Measurements from ENCODE around the gene LRRC53. TPM values are rescaled to one million over a fixed set of nuclear protein-coding genes. Genes with fewer than 3 reads are reported as not detected.

Gene LRRC53
- polyA plus RNA-seq, 2 of the 4 experiments (the other 2 are of a cell fraction) = not detected

DNA sequence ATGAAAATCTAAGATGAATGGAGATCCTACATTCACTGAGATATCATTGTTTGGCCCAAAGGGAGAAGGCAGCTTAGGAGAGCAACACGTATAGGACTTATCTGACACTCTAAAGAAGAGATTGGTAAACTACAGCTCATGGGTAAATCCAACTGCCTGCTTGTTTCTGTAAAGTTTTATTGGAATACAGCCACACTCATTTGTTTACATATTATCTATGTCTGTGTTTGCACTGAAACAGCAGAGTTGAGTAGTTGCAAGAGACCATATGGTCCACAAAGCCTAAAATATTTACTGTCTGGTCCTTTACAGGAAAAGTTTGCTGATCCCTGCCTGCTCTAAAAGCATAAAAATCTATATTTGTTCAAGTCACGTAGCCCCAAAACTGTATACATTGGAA is 14.3 kb upstream of the LRRC53 start (continued):
- TF ChIP-seq, protein P1, sequence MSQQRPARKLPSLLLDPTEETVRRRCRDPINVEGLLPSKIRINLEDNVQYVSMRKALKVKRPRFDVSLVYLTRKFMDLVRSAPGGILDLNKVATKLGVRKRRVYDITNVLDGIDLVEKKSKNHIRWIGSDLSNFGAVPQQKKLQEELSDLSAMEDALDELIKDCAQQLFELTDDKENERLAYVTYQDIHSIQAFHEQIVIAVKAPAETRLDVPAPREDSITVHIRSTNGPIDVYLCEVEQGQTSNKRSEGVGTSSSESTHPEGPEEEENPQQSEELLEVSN (IDR thresholded peaks at IDR 0.05; ENCODE audit: borderline replicate concordance, low read depth) = no peak
- TF ChIP-seq ZNF302 (CRISPR knock-in tag; IDR thresholded peaks at IDR 0.05) = no peak
- TF ChIP-seq FOSB (CRISPR knock-in tag; IDR thresholded peaks at IDR 0.05) = no peak
- TF ChIP-seq SMC3 (IDR thresholded peaks at IDR 0.05) = no peak
- no peak for TF ChIP-seq HOXB5 (CRISPR knock-in tag; IDR thresholded peaks at IDR 0.05)
- TF ChIP-seq RCOR1 (IDR thresholded peaks at IDR 0.05; ENCODE audit: low read depth, low read length) = no peak
- TF ChIP-seq RFX5 (IDR thresholded peaks at IDR 0.05) = no peak
- TF ChIP-seq HEYL (CRISPR knock-in tag; IDR thresholded peaks at IDR 0.05) = no peak
- TF ChIP-seq KDM1A (IDR thresholded peaks at IDR 0.05; ENCODE audit: low read depth) = no peak
- TF ChIP-seq EHMT2 (IDR thresholded peaks at IDR 0.05; ENCODE audit: low read depth) = no peak

DNA sequence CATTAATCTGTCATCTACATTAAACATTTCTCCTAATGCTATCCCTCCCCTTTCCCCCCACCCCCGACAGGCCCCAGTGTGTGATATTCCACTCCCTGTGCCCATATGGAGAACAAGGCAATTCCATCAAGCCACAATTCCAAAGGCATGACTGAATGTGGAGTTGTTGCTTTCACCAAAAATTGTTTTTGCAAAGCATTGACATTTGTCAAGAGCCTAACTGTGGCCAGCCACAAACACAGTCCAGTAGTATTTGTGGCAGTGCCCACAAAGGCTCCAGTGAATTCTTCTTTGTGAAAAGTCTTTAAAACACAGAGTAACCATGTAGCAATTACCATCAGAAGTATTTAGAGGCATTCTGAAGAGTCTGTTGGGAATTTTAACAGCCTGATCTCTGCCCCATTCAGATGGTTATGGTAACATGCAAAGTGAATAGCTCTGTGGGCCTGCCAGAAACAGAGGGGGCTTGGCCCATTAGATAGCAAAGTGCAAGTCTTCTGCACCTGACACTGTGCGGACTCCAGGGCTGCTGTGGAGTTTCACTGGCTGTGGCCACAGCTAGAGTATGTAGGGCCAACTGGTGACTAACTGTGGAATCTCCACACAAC is 11.6 kb upstream of the LRRC53 start:
- Histone ChIP-seq H3K4me1 (no peaks in the 10 kb centered on the region), H3K4me3 (no peak overlapping the region), H3K9me3 (no peaks in the 10 kb centered on the region), H3K27ac (no peak overlapping the region), H3K4me2 (no peak overlapping the region)
- FAIRE-seq (no peak), DNase-seq (ENCODE audit: low read depth in 1 of 2, low spot score in 1 of 2) (no peak), ATAC-seq (no peak)
- TF ChIP-seq, protein P2, sequence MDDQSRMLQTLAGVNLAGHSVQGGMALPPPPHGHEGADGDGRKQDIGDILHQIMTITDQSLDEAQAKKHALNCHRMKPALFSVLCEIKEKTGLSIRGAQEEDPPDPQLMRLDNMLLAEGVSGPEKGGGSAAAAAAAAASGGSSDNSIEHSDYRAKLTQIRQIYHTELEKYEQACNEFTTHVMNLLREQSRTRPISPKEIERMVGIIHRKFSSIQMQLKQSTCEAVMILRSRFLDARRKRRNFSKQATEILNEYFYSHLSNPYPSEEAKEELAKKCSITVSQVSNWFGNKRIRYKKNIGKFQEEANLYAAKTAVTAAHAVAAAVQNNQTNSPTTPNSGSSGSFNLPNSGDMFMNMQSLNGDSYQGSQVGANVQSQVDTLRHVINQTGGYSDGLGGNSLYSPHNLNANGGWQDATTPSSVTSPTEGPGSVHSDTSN (IDR thresholded peaks at IDR 0.05) = no peak
- TF ChIP-seq CBX2 (IDR thresholded peaks at IDR 0.05; ENCODE audit: borderline replicate concordance, low read depth) (no peak), MAZ (IDR thresholded peaks at IDR 0.05; ENCODE audit: borderline replicate concordance, low read depth, low read length) (no peak), RAD21 (conservative IDR thresholded peaks at IDR 0.05 in 1 of 2, IDR thresholded peaks at IDR 0.05 in 1 of 2) (no peak), RNF2 (IDR thresholded peaks at IDR 0.05; ENCODE audit: borderline replicate concordance, low read depth) (no peak), SMC3 (IDR thresholded peaks at IDR 0.05) (no peak), RFX5 (IDR thresholded peaks at IDR 0.05) (no peak), CBX8 (IDR thresholded peaks at IDR 0.05) (no peak), RCOR1 (IDR thresholded peaks at IDR 0.05; ENCODE audit: low read depth, low read length) (no peak), FOSL2 (IDR thresholded peaks at IDR 0.05) (no peak), FOSL2 (CRISPR knock-in tag; IDR thresholded peaks at IDR 0.05) (no peak)
- TF ChIP-seq, protein P3, sequence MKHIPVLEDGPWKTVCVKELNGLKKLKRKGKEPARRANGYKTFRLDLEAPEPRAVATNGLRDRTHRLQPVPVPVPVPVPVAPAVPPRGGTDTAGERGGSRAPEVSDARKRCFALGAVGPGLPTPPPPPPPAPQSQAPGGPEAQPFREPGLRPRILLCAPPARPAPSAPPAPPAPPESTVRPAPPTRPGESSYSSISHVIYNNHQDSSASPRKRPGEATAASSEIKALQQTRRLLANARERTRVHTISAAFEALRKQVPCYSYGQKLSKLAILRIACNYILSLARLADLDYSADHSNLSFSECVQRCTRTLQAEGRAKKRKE (CRISPR knock-in tag; IDR thresholded peaks at IDR 0.05; ENCODE audit: low read depth) = no peak
- TF ChIP-seq, protein P1 (IDR thresholded peaks at IDR 0.05; ENCODE audit: borderline replicate concordance, low read depth) = no peak
- CTCF ChIA-PET = interaction anchor here (0.7 kb wide), 2 partner anchors 77 to 165 kb away, joined by 3 read pairs; no protein-coding TSS in a partner anchor
- WGBS (ENCODE audit: missing lambda C conversion rate) = 0% methylated on average over 1 of the region's 2 CpGs
- POLR2A ChIA-PET = no interaction called here

DNA sequence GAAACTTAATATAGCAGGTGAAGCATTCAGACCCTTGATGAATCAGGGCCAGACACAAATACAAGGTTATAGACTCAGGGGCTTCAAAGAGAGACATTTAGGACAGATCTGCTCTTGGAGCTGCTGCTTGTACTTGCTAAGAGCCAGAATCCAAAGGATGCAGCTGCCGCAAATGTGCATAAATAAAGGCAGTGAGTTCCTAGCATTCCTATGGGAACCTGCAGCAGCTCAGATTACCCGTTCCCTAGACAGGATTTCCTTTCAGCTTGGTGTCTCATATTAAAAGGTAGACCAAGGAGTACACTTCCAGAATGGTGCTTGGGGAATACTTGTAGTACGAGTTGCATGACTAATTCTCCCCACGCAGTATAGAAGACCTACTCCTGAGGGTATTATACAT is 9.7 kb upstream of the LRRC53 start:
- Histone ChIP-seq H3K4me2 (no peak overlapping the region), H3K4me3 (no peak overlapping the region), H3K9me3 (no peaks in the 10 kb centered on the region), H3K4me1 (no peaks in the 10 kb centered on the region), H3K27ac (no peak overlapping the region)
- FAIRE-seq (no peak), DNase-seq (ENCODE audit: low read depth in 1 of 2, low spot score in 1 of 2) (no peak), ATAC-seq (no peak)
- ChIA-PET CTCF (no interaction called here), POLR2A (no interaction called here)
- TF ChIP-seq FOSB (CRISPR knock-in tag; IDR thresholded peaks at IDR 0.05) (no peak), EP300 (IDR thresholded peaks at IDR 0.05) (no peak)
- TF ChIP-seq, protein P4, sequence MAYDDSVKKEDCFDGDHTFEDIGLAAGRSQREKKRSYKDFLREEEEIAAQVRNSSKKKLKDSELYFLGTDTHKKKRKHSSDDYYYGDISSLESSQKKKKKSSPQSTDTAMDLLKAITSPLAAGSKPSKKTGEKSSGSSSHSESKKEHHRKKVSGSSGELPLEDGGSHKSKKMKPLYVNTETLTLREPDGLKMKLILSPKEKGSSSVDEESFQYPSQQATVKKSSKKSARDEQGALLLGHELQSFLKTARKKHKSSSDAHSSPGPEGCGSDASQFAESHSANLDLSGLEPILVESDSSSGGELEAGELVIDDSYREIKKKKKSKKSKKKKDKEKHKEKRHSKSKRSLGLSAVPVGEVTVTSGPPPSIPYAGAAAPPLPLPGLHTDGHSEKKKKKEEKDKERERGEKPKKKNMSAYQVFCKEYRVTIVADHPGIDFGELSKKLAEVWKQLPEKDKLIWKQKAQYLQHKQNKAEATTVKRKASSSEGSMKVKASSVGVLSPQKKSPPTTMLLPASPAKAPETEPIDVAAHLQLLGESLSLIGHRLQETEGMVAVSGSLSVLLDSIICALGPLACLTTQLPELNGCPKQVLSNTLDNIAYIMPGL (CRISPR knock-in tag; IDR thresholded peaks at IDR 0.05; ENCODE audit: borderline replicate concordance) = no peak
- WGBS (ENCODE audit: missing lambda C conversion rate) = 45% methylated on average over 3 of the region's 4 CpGs
